ENCODE data around the gene PSMC5.
"Not testable (repeated sequence)": the region's sequence is repeated elsewhere in the genome, so short reads cannot be mapped to it uniquely, and the experiment has no call there.

The PSMC5 gene

DNA sequence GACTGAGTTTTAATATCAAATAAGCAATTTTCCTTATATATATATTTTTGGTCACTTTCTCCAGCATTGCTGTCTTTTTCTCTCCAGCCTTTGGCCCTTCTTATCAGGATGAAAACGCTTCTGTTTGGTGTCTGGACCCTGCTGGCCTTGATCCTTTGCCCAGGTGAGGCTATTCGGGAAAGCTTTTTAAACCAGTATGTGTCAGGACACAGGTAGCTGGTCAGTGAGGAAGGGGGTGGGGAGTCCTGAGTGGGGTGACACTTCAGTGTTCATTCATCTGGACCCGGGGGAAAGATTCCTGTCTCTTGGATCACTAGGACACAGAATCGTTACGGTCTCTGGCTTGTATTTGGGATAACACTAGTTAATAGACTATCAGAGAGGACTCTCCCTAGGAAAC lies 27.5 kb downstream of the PSMC5 start:
- Histone ChIP-seq H3K9me3 (ENCODE audit: insufficient read depth, low read depth, low read length) (peaks cover under 1% of the 10 kb centered on the region), H3K4me3 (ENCODE audit: low read depth, low read length) (no peak overlapping the region), H3K4me2 (ENCODE audit: low read length) (no peak overlapping the region), H3K23ac (ENCODE audit: low read length) (no peak overlapping the region), H2BK120ac (ENCODE audit: insufficient read depth, low read length, poor library complexity) (no peak overlapping the region), H3K4ac (ENCODE audit: low read depth, low read length) (no peak overlapping the region), H3K9ac (ENCODE audit: low read length) (no peak overlapping the region), H4K91ac (ENCODE audit: low read depth, low read length) (no peak overlapping the region), H3K18ac (ENCODE audit: low read length) (no peak overlapping the region), H2BK5ac (ENCODE audit: low read depth, low read length, poor library complexity) (no peak overlapping the region), H3K27ac (ENCODE audit: low read depth, low read length) (no peak overlapping the region), H2AK5ac (ENCODE audit: low read length) (no peak overlapping the region), H4K12ac (ENCODE audit: low read depth, low read length) (no peak overlapping the region), H3K79me2 (ENCODE audit: control insufficient read depth, insufficient read depth, low read length, poor library complexity) (no peaks in the 10 kb centered on the region), H2BK12ac (ENCODE audit: low read length) (no peak overlapping the region), H3K14ac (ENCODE audit: low read length) (no peak overlapping the region), H4K8ac (ENCODE audit: low read depth, low read length) (no peak overlapping the region), H3K4me1 (ENCODE audit: control insufficient read depth in 1 of 2, insufficient read depth in 2 of 2, low read length in 2 of 2) (no peaks in the 10 kb centered on the region), H3K27me3 (ENCODE audit: insufficient read depth, low read length) (no peaks in the 10 kb centered on the region), H2AFZ (ENCODE audit: insufficient read depth, low read length, poor library complexity) (no peak overlapping the region), H3K79me1 (ENCODE audit: low read length) (no peaks in the 10 kb centered on the region), H3K36me3 (ENCODE audit: control insufficient read depth in 1 of 2, insufficient read depth in 2 of 2, low read length in 2 of 2) (no peaks in the 10 kb centered on the region)
- WGBS (ENCODE audit: extremely low coverage, insufficient coverage, insufficient read length): no CpG with 5 or more reads among the region's 5 CpGs
- no peak for DNase-seq

- WGBS (ENCODE audit: extremely low coverage, insufficient coverage, insufficient read length): no CpG with 5 or more reads among the region's 8 CpGs
- Histone ChIP-seq H2BK120ac (ENCODE audit: insufficient read depth, low read length, poor library complexity) (no peak overlapping the region), H2AFZ (ENCODE audit: insufficient read depth, low read length, poor library complexity) (no peak overlapping the region), H3K79me1 (ENCODE audit: low read length) (no peaks in the 10 kb centered on the region), H2BK5ac (ENCODE audit: low read depth, low read length, poor library complexity) (no peak overlapping the region), H4K12ac (ENCODE audit: low read depth, low read length) (no peak overlapping the region), H3K4me2 (ENCODE audit: low read length) (no peak overlapping the region), H4K8ac (ENCODE audit: low read depth, low read length) (no peak overlapping the region), H3K4me1 (ENCODE audit: control insufficient read depth in 1 of 2, insufficient read depth in 2 of 2, low read length in 2 of 2) (no peaks in the 10 kb centered on the region), H3K79me2 (ENCODE audit: control insufficient read depth, insufficient read depth, low read length, poor library complexity) (no peaks in the 10 kb centered on the region), H3K36me3 (ENCODE audit: control insufficient read depth in 1 of 2, insufficient read depth in 2 of 2, low read length in 2 of 2) (no peaks in the 10 kb centered on the region), H3K4me3 (ENCODE audit: low read depth, low read length) (no peak overlapping the region), H3K27me3 (ENCODE audit: insufficient read depth, low read length) (no peaks in the 10 kb centered on the region), H4K91ac (ENCODE audit: low read depth, low read length) (no peak overlapping the region), H3K14ac (ENCODE audit: low read length) (no peak overlapping the region), H3K23ac (ENCODE audit: low read length) (no peak overlapping the region), H3K9me3 (ENCODE audit: insufficient read depth, low read depth, low read length) (no peaks in the 10 kb centered on the region), H3K18ac (ENCODE audit: low read length) (no peak overlapping the region), H2BK12ac (ENCODE audit: low read length) (no peak overlapping the region), H3K9ac (ENCODE audit: low read length) (no peak overlapping the region), H3K4ac (ENCODE audit: low read depth, low read length) (no peak overlapping the region), H3K27ac (ENCODE audit: low read depth, low read length) (no peak overlapping the region), H2AK5ac (ENCODE audit: low read length) (no peak overlapping the region)
- no peak for DNase-seq
These were observed 28.0 kb downstream of the PSMC5 start for GRCh38 chr17:63855185-63855584.

GRCh38 chr17:63856425-63856824 lies 29.2 kb downstream of the PSMC5 start:
- not testable (repeated sequence) for H3K9ac ChIP-seq (ENCODE audit: low read length); H3K23ac ChIP-seq (ENCODE audit: low read length); H3K14ac ChIP-seq (ENCODE audit: low read length); H3K27ac ChIP-seq (ENCODE audit: low read depth, low read length); H4K12ac ChIP-seq (ENCODE audit: low read depth, low read length); DNase-seq; H2BK120ac ChIP-seq (ENCODE audit: insufficient read depth, low read length, poor library complexity); H4K91ac ChIP-seq (ENCODE audit: low read depth, low read length); H3K27me3 ChIP-seq (ENCODE audit: insufficient read depth, low read length); H2AK5ac ChIP-seq (ENCODE audit: low read length); H2AFZ ChIP-seq (ENCODE audit: insufficient read depth, low read length, poor library complexity); H2BK12ac ChIP-seq (ENCODE audit: low read length); H3K4me3 ChIP-seq (ENCODE audit: low read depth, low read length); H3K9me3 ChIP-seq (ENCODE audit: insufficient read depth, low read depth, low read length); H3K18ac ChIP-seq (ENCODE audit: low read length); H3K4me1 ChIP-seq (ENCODE audit: control insufficient read depth in 1 of 2, insufficient read depth in 2 of 2, low read length in 2 of 2); H4K8ac ChIP-seq (ENCODE audit: low read depth, low read length); H3K79me2 ChIP-seq (ENCODE audit: control insufficient read depth, insufficient read depth, low read length, poor library complexity); H3K4me2 ChIP-seq (ENCODE audit: low read length); H3K79me1 ChIP-seq (ENCODE audit: low read length); H3K36me3 ChIP-seq (ENCODE audit: control insufficient read depth in 1 of 2, insufficient read depth in 2 of 2, low read length in 2 of 2); H3K4ac ChIP-seq (ENCODE audit: low read depth, low read length); H2BK5ac ChIP-seq (ENCODE audit: low read depth, low read length, poor library complexity)
- no CpG with 5 or more reads among the region's 8 CpGs for WGBS (ENCODE audit: extremely low coverage, insufficient coverage, insufficient read length)

DNA sequence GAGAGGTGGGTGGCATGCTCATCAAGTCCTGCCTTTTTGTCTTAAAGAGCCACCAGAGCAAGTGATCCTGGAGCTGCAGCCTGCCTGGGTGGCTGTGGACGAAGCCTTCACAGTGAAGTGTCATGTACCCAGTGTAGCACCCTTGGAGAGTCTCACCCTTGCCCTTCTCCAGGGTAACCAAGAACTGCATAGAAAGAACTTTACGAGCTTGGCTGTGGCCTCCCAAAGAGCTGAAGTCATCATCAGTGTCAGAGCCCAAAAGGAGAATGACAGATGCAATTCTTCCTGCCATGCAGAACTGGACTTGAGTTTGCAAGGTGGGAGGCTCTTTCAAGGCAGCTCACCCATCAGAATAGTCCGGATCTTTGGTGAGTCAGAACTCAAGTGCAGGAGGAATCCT lies 32.0 kb downstream of the PSMC5 start:
- Histone ChIP-seq H2BK120ac (ENCODE audit: insufficient read depth, low read length, poor library complexity) (no peak overlapping the region), H3K27me3 (ENCODE audit: insufficient read depth, low read length) (no peaks in the 10 kb centered on the region), H4K91ac (ENCODE audit: low read depth, low read length) (no peak overlapping the region), H4K8ac (ENCODE audit: low read depth, low read length) (no peak overlapping the region), H3K4me3 (ENCODE audit: low read depth, low read length) (no peak overlapping the region), H2BK5ac (ENCODE audit: low read depth, low read length, poor library complexity) (no peak overlapping the region), H3K27ac (ENCODE audit: low read depth, low read length) (no peak overlapping the region), H3K4ac (ENCODE audit: low read depth, low read length) (no peak overlapping the region), H3K9ac (ENCODE audit: low read length) (no peak overlapping the region), H3K4me2 (ENCODE audit: low read length) (no peak overlapping the region), H3K36me3 (ENCODE audit: control insufficient read depth in 1 of 2, insufficient read depth in 2 of 2, low read length in 2 of 2) (no peaks in the 10 kb centered on the region), H3K23ac (ENCODE audit: low read length) (no peak overlapping the region), H3K79me2 (ENCODE audit: control insufficient read depth, insufficient read depth, low read length, poor library complexity) (no peaks in the 10 kb centered on the region), H2BK12ac (ENCODE audit: low read length) (no peak overlapping the region), H2AK5ac (ENCODE audit: low read length) (no peak overlapping the region), H3K4me1 (ENCODE audit: control insufficient read depth in 1 of 2, insufficient read depth in 2 of 2, low read length in 2 of 2) (no peaks in the 10 kb centered on the region), H3K79me1 (ENCODE audit: low read length) (no peaks in the 10 kb centered on the region), H3K18ac (ENCODE audit: low read length) (no peak overlapping the region), H3K14ac (ENCODE audit: low read length) (no peak overlapping the region), H3K9me3 (ENCODE audit: insufficient read depth, low read depth, low read length) (no peaks in the 10 kb centered on the region), H2AFZ (ENCODE audit: insufficient read depth, low read length, poor library complexity) (no peak overlapping the region), H4K12ac (ENCODE audit: low read depth, low read length) (no peak overlapping the region)
- DNase-seq: no peak
- no CpG with 5 or more reads among the region's 3 CpGs for WGBS (ENCODE audit: extremely low coverage, insufficient coverage, insufficient read length)

All from trophoblast cell (in vitro differentiated cells and primary cell).